NOMO-1 treated with dmso at 0.1 percent for 144 hours (cell line): ENCODE data around the gene CNTNAP2.

Experiments used
- DNase-seq: peaks from one replicate; lab custom pipeline; 2025; ENCODE audit not compliant: unreplicated experiment; lab: John Stamatoyannopoulos, UW

The CNTNAP2 gene

GRCh38 chr7:146285418-146285817 lies 168.8 kb downstream of the CNTNAP2 start:
- no peak for DNase-seq

- no peak for DNase-seq
Observed at GRCh38 chr7:146290746-146291145, 174.1 kb downstream of the CNTNAP2 start.

GRCh38 chr7:146291900-146292299 lies 175.3 kb downstream of the CNTNAP2 start:
- no peak for DNase-seq

GRCh38 chr7:146296028-146296427 lies 179.4 kb downstream of the CNTNAP2 start:
- no peak for DNase-seq

- no peak for DNase-seq
Observed at GRCh38 chr7:146314962-146315361, 198.4 kb downstream of the CNTNAP2 start.

GRCh38 chr7:146319629-146320028 lies 203.0 kb downstream of the CNTNAP2 start:
- no peak for DNase-seq

GRCh38 chr7:146321301-146321700 lies 204.7 kb downstream of the CNTNAP2 start:
- no peak for DNase-seq

- DNase-seq, result no peak
Observed at GRCh38 chr7:146331369-146331768, 214.8 kb downstream of the CNTNAP2 start.

GRCh38 chr7:146345251-146345650 lies 228.7 kb downstream of the CNTNAP2 start:
- no peak for DNase-seq

GRCh38 chr7:146346096-146346495 lies 229.5 kb downstream of the CNTNAP2 start:
- no peak for DNase-seq

GRCh38 chr7:146355216-146355615 lies 238.6 kb downstream of the CNTNAP2 start:
- DNase-seq, result no peak

DNA sequence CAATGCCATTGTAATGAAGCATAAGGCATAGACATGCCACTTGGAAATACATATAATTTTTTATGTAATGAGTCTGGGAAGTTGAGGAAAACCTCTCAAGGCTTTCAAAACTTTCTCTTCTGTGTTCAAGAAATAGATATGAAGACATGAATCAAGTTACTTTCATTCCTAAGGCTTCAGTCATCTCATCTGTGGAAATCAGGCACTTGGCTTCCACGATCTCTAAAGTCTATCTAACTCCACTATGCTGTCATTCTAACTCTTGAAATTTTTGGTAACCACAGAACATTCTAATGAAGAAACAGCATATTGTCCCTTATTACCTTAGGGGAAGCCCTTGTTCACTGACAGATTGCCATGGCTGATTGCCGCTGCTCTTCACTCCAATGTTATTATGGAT lies 242.6 kb downstream of the CNTNAP2 start:
- DNase-seq, result no peak

DNA sequence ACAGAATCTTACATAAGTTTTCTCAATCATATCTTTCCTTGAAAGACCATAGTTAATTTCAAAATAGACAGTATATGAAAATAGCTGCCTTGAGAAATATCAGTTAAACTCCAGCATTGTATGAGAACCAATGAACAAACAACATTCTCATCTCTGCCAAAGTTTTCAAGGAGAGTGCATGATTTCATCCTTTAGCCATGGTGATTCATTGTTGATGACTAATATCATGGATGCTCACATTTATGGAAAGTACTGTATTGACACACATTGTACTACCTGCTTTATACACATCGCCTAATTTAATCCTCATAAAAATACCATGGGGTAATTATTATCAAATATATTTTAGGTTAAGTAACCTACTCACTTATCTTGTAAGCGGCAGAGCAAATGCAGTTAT lies 250.3 kb downstream of the CNTNAP2 start:
- DNase-seq, result no peak

GRCh38 chr7:146370171-146370570 lies 253.6 kb downstream of the CNTNAP2 start:
- no peak for DNase-seq

DNA sequence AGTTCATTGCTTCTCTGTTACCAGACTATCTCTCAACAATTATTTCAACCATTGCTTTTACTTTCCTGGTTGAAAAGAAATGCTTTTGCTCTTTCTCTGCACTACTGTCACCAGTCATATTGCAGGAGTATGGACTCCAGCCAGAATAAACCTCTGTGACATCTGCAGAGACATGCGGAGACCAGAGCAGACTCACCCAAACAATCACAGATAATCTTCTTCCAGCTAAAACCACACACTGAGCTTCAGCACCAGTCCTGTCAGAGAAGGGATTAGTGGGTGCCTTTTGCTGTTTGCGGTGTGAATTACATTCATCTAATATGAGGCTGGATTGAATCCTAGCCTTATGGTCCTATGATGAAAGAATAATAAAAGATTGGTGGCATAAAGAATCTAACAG lies 258.6 kb downstream of the CNTNAP2 start:
- DNase-seq, result no peak

DNA sequence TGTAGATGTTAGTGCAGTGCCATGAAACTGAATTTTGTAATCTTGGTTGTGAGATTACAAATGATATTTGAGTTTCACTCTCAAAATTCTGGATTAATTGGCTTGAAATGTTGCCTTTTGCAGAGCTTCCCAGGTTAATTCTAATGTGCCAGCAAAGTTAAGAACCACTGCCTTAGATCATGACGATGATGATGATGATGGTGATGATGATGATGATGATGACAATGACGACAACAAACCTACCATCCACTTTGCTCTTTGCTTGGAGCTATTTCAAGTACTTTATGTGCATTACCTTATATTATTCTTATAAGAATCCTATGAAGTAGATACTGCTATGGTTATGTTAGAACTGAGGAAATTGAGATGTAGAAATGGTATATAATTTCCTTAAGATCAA lies 261.6 kb downstream of the CNTNAP2 start:
- no peak for DNase-seq

- no peak for DNase-seq
Observed at GRCh38 chr7:146387140-146387539, 270.5 kb downstream of the CNTNAP2 start.

DNA sequence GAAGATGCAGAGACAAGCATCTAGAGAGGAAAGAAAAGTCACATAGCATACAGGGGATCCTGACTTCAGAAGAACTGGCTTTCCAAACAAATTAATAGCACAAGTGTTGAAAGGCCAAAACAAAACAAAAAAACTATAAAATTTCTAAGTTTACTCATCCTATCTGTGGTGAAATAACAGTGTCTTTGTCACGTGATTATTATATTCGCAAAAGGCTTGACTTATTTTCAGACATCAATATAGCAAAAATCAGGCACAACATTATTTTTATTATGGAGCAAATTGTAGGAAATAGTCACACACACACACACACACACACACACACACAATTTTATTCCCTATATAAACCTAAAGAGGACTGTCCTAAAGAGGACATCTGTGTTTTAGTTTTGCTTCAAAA lies 272.3 kb downstream of the CNTNAP2 start:
- DNase-seq, result no peak

DNA sequence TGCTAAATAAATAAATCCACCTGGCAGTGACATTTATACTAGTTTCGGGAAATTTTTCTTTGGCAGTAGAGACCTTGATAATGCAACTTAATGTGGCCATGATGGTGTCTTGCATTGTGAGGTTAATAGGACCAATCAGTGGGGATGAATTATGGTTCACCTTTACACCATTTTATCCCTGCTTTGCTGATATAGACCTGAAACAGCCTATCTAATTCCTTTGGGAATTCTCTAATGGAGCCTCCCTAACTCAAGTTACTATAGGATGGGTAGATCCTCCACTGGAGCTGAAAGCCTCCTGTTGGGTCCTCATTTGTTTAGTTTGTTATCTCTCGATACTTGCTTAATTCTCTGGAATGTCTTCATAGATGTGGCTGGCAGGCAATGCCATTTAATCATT lies 276.7 kb downstream of the CNTNAP2 start:
- DNase-seq, result no peak

DNA sequence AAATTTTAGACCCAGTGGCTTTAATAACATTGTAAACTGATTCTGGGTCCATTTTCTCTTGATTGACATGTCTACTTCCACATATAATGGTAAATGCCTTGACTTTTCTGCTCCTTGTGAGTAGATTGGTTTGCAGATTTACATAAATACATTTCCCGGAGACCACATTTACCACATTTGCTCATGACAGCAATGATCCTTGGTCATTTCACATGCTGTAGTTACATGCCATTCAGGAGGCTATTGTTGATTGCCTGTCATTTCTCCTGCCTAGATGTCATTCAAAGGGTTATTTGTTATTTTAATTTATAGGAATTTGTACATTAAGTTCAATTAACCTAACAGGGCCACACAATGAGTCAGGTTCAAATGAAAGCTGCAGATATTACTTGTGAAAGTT lies 280.5 kb downstream of the CNTNAP2 start:
- DNase-seq, result no peak

DNA sequence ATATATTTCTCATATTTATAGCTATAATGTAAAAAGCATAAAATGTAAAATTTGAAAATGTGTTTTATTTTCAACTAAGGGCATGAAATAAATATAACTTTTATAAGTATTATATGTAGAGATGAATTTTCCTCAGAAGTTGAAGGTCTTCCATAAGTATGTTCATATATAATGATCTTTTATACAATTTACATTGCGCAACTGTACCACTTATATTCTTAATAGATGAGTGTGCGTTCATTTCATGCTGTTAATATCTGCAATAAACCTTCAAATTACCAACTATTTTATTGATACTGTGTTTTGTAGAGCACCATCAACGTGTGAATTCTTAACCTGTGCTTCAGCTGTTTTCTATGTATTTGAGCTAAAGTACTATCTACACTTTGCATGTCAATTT lies 285.3 kb downstream of the CNTNAP2 start:
- no peak for DNase-seq

DNA sequence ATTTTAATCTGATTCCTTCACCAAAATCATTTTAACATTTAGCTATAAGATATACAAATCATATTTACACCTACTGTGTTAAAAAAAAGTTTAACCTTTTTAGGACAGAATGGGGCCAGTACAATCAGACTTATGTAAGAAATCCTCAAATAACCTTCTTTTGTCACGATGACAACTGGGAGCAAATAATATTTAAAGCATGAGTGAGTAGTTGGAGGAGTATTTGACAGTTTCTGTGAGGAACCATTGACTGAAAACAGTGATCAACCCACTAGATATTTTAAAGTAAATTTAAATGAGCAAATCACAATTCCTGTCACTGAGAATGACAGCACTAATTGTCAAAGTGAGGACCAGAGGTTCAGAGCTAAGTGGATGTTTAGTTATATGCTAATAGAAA lies 289.1 kb downstream of the CNTNAP2 start:
- DNase-seq, result no peak

- DNase-seq, result no peak
Observed at GRCh38 chr7:146411975-146412374, 295.4 kb downstream of the CNTNAP2 start.

GRCh38 chr7:146412781-146413180 lies 296.2 kb downstream of the CNTNAP2 start:
- no peak for DNase-seq
